Measurements from ENCODE around the gene ROCK2.

Gene ROCK2

GRCh38 chr2:11224887-11225286 is 119.5 kb downstream of the ROCK2 start:
- TF ChIP-seq, protein P1, sequence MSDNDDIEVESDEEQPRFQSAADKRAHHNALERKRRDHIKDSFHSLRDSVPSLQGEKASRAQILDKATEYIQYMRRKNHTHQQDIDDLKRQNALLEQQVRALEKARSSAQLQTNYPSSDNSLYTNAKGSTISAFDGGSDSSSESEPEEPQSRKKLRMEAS (IDR thresholded peaks at IDR 0.05; ENCODE audit: low read depth, low read length) = no peak
- DNase-seq (ENCODE audit: low read depth) = peak; percentile 40
- H3K4me3 ChIP-seq (ENCODE audit: low read depth, low read length) = no peak overlapping the region

- no peak for DNase-seq (ENCODE audit: low read depth)
- no peak overlapping the region for H3K4me3 ChIP-seq (ENCODE audit: low read depth, low read length)
- TF ChIP-seq MYC (IDR thresholded peaks at IDR 0.05; ENCODE audit: low read depth, low read length) (no peak), CTCF (IDR thresholded peaks at IDR 0.05; ENCODE audit: low read depth, low read length) (no peak), POLR2A (IDR thresholded peaks at IDR 0.05; ENCODE audit: extremely low read depth, insufficient read length) (no peak)
- TF ChIP-seq, protein P1 (IDR thresholded peaks at IDR 0.05; ENCODE audit: low read depth, low read length) = no peak
Measured at GRCh38 chr2:11222845-11223244, 121.6 kb downstream of the ROCK2 start.

DNA sequence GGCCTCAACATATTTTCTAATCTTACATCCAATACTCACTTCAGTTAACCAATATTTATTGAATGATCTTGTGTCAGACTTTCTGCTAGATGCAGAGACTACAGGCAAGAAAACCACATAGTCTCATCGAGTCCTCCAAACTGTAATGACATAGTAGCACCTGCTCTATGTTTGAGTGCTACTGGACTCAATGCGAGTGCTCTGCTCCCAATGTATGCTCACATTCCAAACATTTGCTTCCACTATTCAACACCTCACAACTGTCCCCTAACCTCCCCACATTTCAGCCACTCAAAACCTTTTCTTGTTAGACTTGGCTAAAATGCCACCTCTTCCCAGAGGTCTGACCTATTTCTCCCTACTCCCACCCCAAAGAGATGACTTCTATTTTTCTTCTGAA is 124.0 kb downstream of the ROCK2 start:
- TF ChIP-seq, protein P1 (IDR thresholded peaks at IDR 0.05; ENCODE audit: low read depth, low read length) = no peak
- TF ChIP-seq POLR2A (IDR thresholded peaks at IDR 0.05; ENCODE audit: extremely low read depth, insufficient read length) = no peak
- TF ChIP-seq MYC (IDR thresholded peaks at IDR 0.05; ENCODE audit: low read depth, low read length) = no peak
- TF ChIP-seq CTCF (IDR thresholded peaks at IDR 0.05; ENCODE audit: low read depth, low read length) = no peak
- DNase-seq (ENCODE audit: low read depth) = no peak
- H3K4me3 ChIP-seq (ENCODE audit: low read depth, low read length) = no peak overlapping the region

DNA sequence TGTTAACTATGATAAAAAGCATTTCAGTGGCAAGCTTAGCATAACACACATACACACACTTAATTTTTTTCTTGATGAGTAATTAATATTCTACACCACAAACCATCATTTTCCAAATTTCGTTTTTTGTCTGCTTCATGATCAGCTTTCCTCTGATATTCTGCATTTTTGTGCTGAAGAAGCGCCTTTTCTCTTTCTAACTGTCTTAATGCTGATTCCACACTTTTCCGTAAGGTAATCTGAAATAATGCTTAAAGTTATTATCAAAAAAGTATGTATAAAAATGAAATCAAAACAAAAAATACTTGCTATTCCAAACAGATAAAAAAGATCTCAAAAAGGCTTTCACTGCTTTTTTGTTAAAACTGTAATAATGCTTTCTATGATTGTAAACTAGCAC is 129.0 kb downstream of the ROCK2 start:
- no peak for DNase-seq (ENCODE audit: low read depth)
- no peak overlapping the region for H3K4me3 ChIP-seq (ENCODE audit: low read depth, low read length)
- no peak for TF ChIP-seq POLR2A (IDR thresholded peaks at IDR 0.05; ENCODE audit: extremely low read depth, insufficient read length)
- TF ChIP-seq, protein P1 (IDR thresholded peaks at IDR 0.05; ENCODE audit: low read depth, low read length) = no peak

- no peak for DNase-seq (ENCODE audit: low read depth)
- TF ChIP-seq MYC (IDR thresholded peaks at IDR 0.05; ENCODE audit: low read depth, low read length) (no peak), POLR2A (IDR thresholded peaks at IDR 0.05; ENCODE audit: extremely low read depth, insufficient read length) (no peak), CTCF (IDR thresholded peaks at IDR 0.05; ENCODE audit: low read depth, low read length) (no peak)
- TF ChIP-seq, protein P1 (IDR thresholded peaks at IDR 0.05; ENCODE audit: low read depth, low read length) = no peak
- H3K4me3 ChIP-seq (ENCODE audit: low read depth, low read length) = no peak overlapping the region
Measured at GRCh38 chr2:11214770-11215169, 129.7 kb downstream of the ROCK2 start.

GRCh38 chr2:11213975-11214374 is 130.5 kb downstream of the ROCK2 start:
- TF ChIP-seq CTCF (IDR thresholded peaks at IDR 0.05; ENCODE audit: low read depth, low read length) (no peak), POLR2A (IDR thresholded peaks at IDR 0.05; ENCODE audit: extremely low read depth, insufficient read length) (no peak), MYC (IDR thresholded peaks at IDR 0.05; ENCODE audit: low read depth, low read length) (no peak)
- TF ChIP-seq, protein P1 (IDR thresholded peaks at IDR 0.05; ENCODE audit: low read depth, low read length) = no peak
- no peak overlapping the region for H3K4me3 ChIP-seq (ENCODE audit: low read depth, low read length)
- no peak for DNase-seq (ENCODE audit: low read depth)
